Body of pancreas (tissue), 4 donors: ENCODE data around the gene LAMTOR4.

ENCODE experiments used
- CTCF ChIP-seq, 7 experiments: fragments of 450-650 bp in 4 of 7; fragments of 200-600 bp in 3 of 7; sonication (generic) in 3 of 7; IDR thresholded peaks; one replicate each; pipeline ENCODE4 v1.5.1; 2016 to 2019; ENCODE audit warnings: antibody characterized with exemption in 7 of 7
- POLR2A ChIP-seq, 3 donors: fragments of 450-650 bp; IDR thresholded peaks; one replicate each; pipeline ENCODE4 v1.6.1; 2016; ENCODE audit warnings: antibody characterized with exemption in 3 of 3, mild to moderate bottlenecking in 2 of 3

GRCh38 chr7:100137851-100138760 is 10.6 kb upstream of the LAMTOR4 start:
- TF ChIP-seq CTCF (IDR thresholded peaks at IDR 0.05) (no peak), POLR2A (IDR thresholded peaks at IDR 0.05) (no peak)
